HepG2 (cell line): Measurements from ENCODE around the gene KCNK6. TPM values are rescaled to one million over a fixed set of nuclear protein-coding genes. Genes with fewer than 3 reads are reported as not detected.

Source experiments
- ATAC-seq: fragments of 200-7000 bp; cut with Tn5 transposase; 3 replicates; pipeline ENCODE4 v1.9.1; 2020; ENCODE audit warnings: mild to moderate bottlenecking, moderate library complexity
- BruUV-seq: library from RNA; stranded (reverse); fragments of 400-500 nt; replicated peaks from 2 replicates; lab custom pipeline; 2021; lab: Mats Ljungman, UMichigan
- CTCF ChIA-PET: fragments of 300-600 bp; formaldehyde crosslinking; extraction: SDS; loops from one replicate; lab custom pipeline; 2021; ENCODE audit warnings: low total read pairs, inconsistent platforms, low intra/inter-chr PET ratio; lab: Yijun Ruan, JAX
- POLR2A ChIA-PET: fragments of 350-600 bp; sonication (Branson Sonifier 250); formaldehyde crosslinking; loops from one replicate; lab custom pipeline; 2020; ENCODE audit warnings: antibody characterized with exemption, inconsistent platforms; lab: Yijun Ruan, JAX
- DNase-seq: peaks from one replicate; pipeline ENCODE4 v3.0.0-alpha.2; 2015; ENCODE audit warnings: low spot score
- FAIRE-seq: peaks from 3 replicates; lab custom pipeline; 2011; peaks lifted over from hg19 to GRCh38; lab: Jason Lieb, UNC
- H2AFZ ChIP-seq: one replicate; pipeline ENCODE4 v1.6.1; 2011; ENCODE audit warnings: low read length, inconsistent platforms
- H3K27ac ChIP-seq: fragments of 300-600 bp; 3 replicates; pipeline ENCODE4 v1.8.0; 2011; ENCODE audit warnings: mixed run types, mild to moderate bottlenecking, mixed read lengths, low read length, inconsistent platforms; ENCODE audit not compliant: insufficient read depth; ENCODE audit errors: extremely low read length
- H3K27me3 ChIP-seq, 2 experiments: fragments of 200-600 bp in 1 of 2; 2 replicates in 1 of 2; 3 replicates in 1 of 2; pipeline versions ENCODE4 v1.6.0 to v1.8.0; 2011; ENCODE audit warnings: low read length in 2 of 2, mild to moderate bottlenecking in 2 of 2, moderate library complexity in 2 of 2, inconsistent platforms in 1 of 2; ENCODE audit not compliant: insufficient read depth in 2 of 2, control insufficient read depth in 1 of 2
- H3K36me3 ChIP-seq, 2 experiments: fragments of 200-600 bp in 1 of 2; replicated peaks in 1 of 2; 2 replicates in 1 of 2; 3 replicates in 1 of 2; pipeline versions ENCODE4 v1.5.1 to v1.8.0; 2011; ENCODE audit warnings: low read length in 2 of 2, inconsistent platforms in 1 of 2; ENCODE audit not compliant: insufficient read depth in 2 of 2, control insufficient read depth in 1 of 2
- H3K4me1 ChIP-seq: 2 replicates; pipeline ENCODE4 v1.5.1; 2012; ENCODE audit warnings: low read length, inconsistent platforms; ENCODE audit not compliant: insufficient read depth
- H3K4me2 ChIP-seq: 2 replicates; pipeline ENCODE4 v1.6.0; 2011; ENCODE audit warnings: low read depth, low read length, inconsistent platforms
- H3K4me3 ChIP-seq, 3 experiments: fragments of 200-600 bp in 1 of 3; sonication (generic), shearing (Covaris generic) in 1 of 3; replicated peaks in 1 of 3; 2 replicates each; pipeline ENCODE4 v1.5.1; 2011 to 2016; ENCODE audit warnings: low read length in 3 of 3, inconsistent platforms in 2 of 3, low read depth in 2 of 3, mild to moderate bottlenecking in 2 of 3, control low read depth in 1 of 3, mixed read lengths in 1 of 3; ENCODE audit not compliant: insufficient read depth in 1 of 3
- H3K79me2 ChIP-seq: one replicate; pipeline ENCODE4 v1.6.1; 2011; ENCODE audit warnings: low read length, inconsistent platforms; ENCODE audit not compliant: insufficient read depth
- H3K9ac ChIP-seq: 2 replicates; pipeline ENCODE4 v1.6.0; 2011; ENCODE audit warnings: mild to moderate bottlenecking, low read depth, low read length, inconsistent platforms; ENCODE audit not compliant: insufficient read depth
- H3K9me3 ChIP-seq: 2 replicates; pipeline ENCODE4 v1.5.1; 2012; ENCODE audit warnings: mild to moderate bottlenecking, low read length
- H4K20me1 ChIP-seq: 2 replicates; pipeline ENCODE4 v1.6.0; 2011; ENCODE audit warnings: inconsistent platforms, mild to moderate bottlenecking, low read length, moderate library complexity; ENCODE audit not compliant: insufficient read depth
- GTF2F1 ChIP-seq: fragments of 150-350 bp; IDR thresholded peaks from 2 replicates; pipeline ENCODE4 v1.6.1; 2014; ENCODE audit warnings: low read length
- HOXA3 ChIP-seq: sonication (generic); formaldehyde crosslinking; IDR thresholded peaks from 2 replicates; pipeline ENCODE4 v1.5.0; 2020; ENCODE audit warnings: missing genetic modification reagents
- IRF1 ChIP-seq: sonication (generic); formaldehyde crosslinking; IDR thresholded peaks from 2 replicates; pipeline ENCODE4 v1.4.0; 2020; ENCODE audit warnings: low read depth, mild to moderate bottlenecking, missing genetic modification reagents
- MAX ChIP-seq: IDR thresholded peaks from 2 replicates; pipeline ENCODE4 v1.6.1; 2012; ENCODE audit warnings: inconsistent platforms
- PCBP2 ChIP-seq: fragments of 200-400 bp; formaldehyde crosslinking; optimal IDR thresholded peaks from 2 replicates; pipeline ENCODE3; 2018; ENCODE audit warnings: low read length, low read depth; ENCODE audit not compliant: poor library complexity, severe bottlenecking
- ZBED4 ChIP-seq: sonication (generic); formaldehyde crosslinking; IDR thresholded peaks from 2 replicates; pipeline ENCODE4 v1.4.0; 2020; ENCODE audit warnings: missing genetic modification reagents, borderline replicate concordance
- ZNF407 ChIP-seq: sonication (generic); formaldehyde crosslinking; IDR thresholded peaks from one replicate; pipeline ENCODE4 v1.5.1; 2020; ENCODE audit warnings: mild to moderate bottlenecking, missing genetic modification reagents; ENCODE audit errors: not compliant biosample characterization
- ZNF451 ChIP-seq: sonication (generic); formaldehyde crosslinking; IDR thresholded peaks from 2 replicates; pipeline ENCODE4 v1.5.0; 2020; ENCODE audit warnings: mild to moderate bottlenecking, missing genetic modification reagents
- ZNF644 ChIP-seq: IDR thresholded peaks from 2 replicates; pipeline ENCODE4 v1.6.1; 2016; ENCODE audit warnings: low read depth
- ZNF660 ChIP-seq: sonication (generic); formaldehyde crosslinking; IDR thresholded peaks from 2 replicates; pipeline ENCODE4 v1.5.1; 2020; ENCODE audit warnings: mild to moderate bottlenecking, low read depth, missing genetic modification reagents, borderline replicate concordance
- WGBS: methylation state at CpG from one replicate; pipeline ENCODE4 v1.1.6; 2017; ENCODE audit warnings: low lambda C conversion rate; 5-methylcytosine and 5-hydroxymethylcytosine counted together
- in situ Hi-C: cut with HindIII; loops from 2 replicates; pipeline ENCODE4 v1.10.0; 2017; ENCODE audit warnings: low pct_unique_long_range_greater_than_20kb; ENCODE audit not compliant: extremely low pct_ligation_motif_present
- intact Hi-C: fragments of 100-400 bp; cut with micrococcal nuclease; formaldehyde crosslinking; loops from one replicate; pipeline ENCODE4 v1.10.0; 2022; ENCODE audit not compliant: unreplicated experiment
- polyA plus RNA-seq, 8 experiments: library from polyadenylated mRNA; depleted of rRNA in 3 of 8; stranded (reverse) in 7 of 8; unstranded in 1 of 8; fragments of >200 nt; fragmentation: Illumina TruSeq in 4 of 8; extraction: Trizol in 4 of 8; gene quantifications; 2 replicates each; pipeline versions ENCODE4 v1.2.1 to v1.2.3, GENCODE V29; 2011 to 2016; ENCODE audit warnings: low read depth in 4 of 8, missing spikeins in 1 of 8, mixed read lengths in 1 of 8; ENCODE audit not compliant: insufficient read depth in 1 of 8
- total RNA-seq, 5 experiments: library from RNA; depleted of rRNA; stranded (reverse); fragments of >200 nt; fragmentation: Illumina TruSeq; extraction: Trizol; gene quantifications; 2 replicates each; pipeline ENCODE4 v1.2.3, GENCODE V29; 2016; ENCODE audit warnings: low read depth in 1 of 5

Gene KCNK6
- total and polyA plus RNA-seq, 2 of the 13 experiments (the other 11 are each of a cell fraction or from before 2014, with no cell fraction given), result 0.03 TPM; not detected in 1

- no peak for TF ChIP-seq PCBP2
These were observed 985 bp upstream of the KCNK6 start (continued) for GRCh38 chr19:38318660-38319059.

- Histone ChIP-seq H4K20me1 (no peaks in the 10 kb centered on the region), H3K9ac (no peak overlapping the region), H3K9me3 (no peaks in the 10 kb centered on the region), H3K4me3 (no peak overlapping the region), H3K36me3 (no peaks in the 10 kb centered on the region), H3K4me1 (peaks cover 15% of the 10 kb centered on the region), H3K27ac (no peak overlapping the region), H3K27me3 (peaks cover 8 to 52% of the 10 kb centered on the region in 2 experiments; a peak in 4 of 5 replicates), H3K79me2 (no peaks in the 10 kb centered on the region), H2AFZ (no peak overlapping the region), H3K4me2 (no peak overlapping the region)
- intact Hi-C loops, result loop anchor here (5.0 kb wide), 1 partner anchor 69 kb away; no protein-coding TSS in a partner anchor
- in situ Hi-C loops, result no loop called here
- ChIA-PET CTCF (no interaction called here), POLR2A (no interaction called here)
- FAIRE-seq (no peak), ATAC-seq (no peak), DNase-seq (no peak)
- WGBS, result 48% methylated on average over 3 of the region's 3 CpGs
- TF ChIP-seq ZBED4 (CRISPR knock-in tag) (no peak), ZNF451 (no peak), GTF2F1 (no peak), IRF1 (CRISPR knock-in tag) (no peak), ZNF644 (CRISPR knock-in tag) (no peak), MAX (no peak), ZNF660 (no peak), ZNF407 (CRISPR knock-in tag) (no peak), HOXA3 (CRISPR knock-in tag) (no peak)
- BruUV-seq, result no TSS peak
These were observed 1.3 kb downstream of the KCNK6 start for GRCh38 chr19:38320969-38321339.
